ENCODE measurements around the gene WNT10A. TPM values are rescaled to one million over a fixed set of nuclear protein-coding genes. Genes with fewer than 3 reads are reported as not detected.

WNT10A gene
- total RNA-seq, 2 experiments from 2014 or later = 1.9 to 2.5 TPM

- DNase-seq (no peak), ATAC-seq (ENCODE audit: low read depth) (no peak)
- H3K4me1 Mint-ChIP-seq = peaks cover 15% of the 10 kb centered on the region
- POLR2A ChIA-PET = no interaction called here
- H3K9me3 Mint-ChIP-seq = no peaks in the 10 kb centered on the region
- no peaks in the 10 kb centered on the region for H3K36me3 Mint-ChIP-seq
- no peak overlapping the region for H3K27ac Mint-ChIP-seq
- peaks cover 56% of the 10 kb centered on the region for H3K27me3 Mint-ChIP-seq
- H3K4me3 Mint-ChIP-seq = no peak overlapping the region
Measured at GRCh38 chr2:218884519-218884918, 3.9 kb downstream of the WNT10A start.

GRCh38 chr2:218885981-218886947 lies 5.6 kb downstream of the WNT10A start:
- ATAC-seq (ENCODE audit: low read depth) (no peak), DNase-seq (no peak)
- H3K9me3 Mint-ChIP-seq = no peaks in the 10 kb centered on the region
- H3K4me3 Mint-ChIP-seq = no peak overlapping the region
- no peak overlapping the region for H3K27ac Mint-ChIP-seq
- peaks cover 8% of the 10 kb centered on the region for H3K4me1 Mint-ChIP-seq
- peaks cover 52% of the 10 kb centered on the region for H3K27me3 Mint-ChIP-seq
- POLR2A ChIA-PET = no interaction called here
- no peaks in the 10 kb centered on the region for H3K36me3 Mint-ChIP-seq

- Mint-ChIP-seq H3K4me3 (no peak overlapping the region), H3K27me3 (peaks cover 51% of the 10 kb centered on the region), H3K4me1 (peaks cover 5% of the 10 kb centered on the region), H3K9me3 (no peaks in the 10 kb centered on the region), H3K36me3 (no peaks in the 10 kb centered on the region), H3K27ac (no peak overlapping the region)
- ATAC-seq (ENCODE audit: low read depth) (no peak), DNase-seq (no peak)
- POLR2A ChIA-PET = no interaction called here
Measured at GRCh38 chr2:218887079-218887478, 6.4 kb downstream of the WNT10A start.

GRCh38 chr2:218888341-218888740 lies 7.7 kb downstream of the WNT10A start:
- Mint-ChIP-seq H3K27me3 (peaks cover 39% of the 10 kb centered on the region), H3K36me3 (no peaks in the 10 kb centered on the region), H3K9me3 (no peaks in the 10 kb centered on the region), H3K4me3 (no peak overlapping the region), H3K4me1 (peaks cover 7% of the 10 kb centered on the region), H3K27ac (no peak overlapping the region)
- ATAC-seq (ENCODE audit: low read depth) = no peak
- POLR2A ChIA-PET = no interaction called here
- peak; percentile 23 for DNase-seq

- ATAC-seq (ENCODE audit: low read depth) (no peak), DNase-seq (peak; percentile 26)
- Mint-ChIP-seq H3K4me3 (no peak overlapping the region), H3K9me3 (no peaks in the 10 kb centered on the region), H3K4me1 (peaks cover 16% of the 10 kb centered on the region), H3K36me3 (no peaks in the 10 kb centered on the region), H3K27ac (no peak overlapping the region), H3K27me3 (peaks cover 37% of the 10 kb centered on the region)
- POLR2A ChIA-PET = no interaction called here
Measured at GRCh38 chr2:218889937-218890336, 9.3 kb downstream of the WNT10A start.

GRCh38 chr2:218890369-218890768 lies 9.7 kb downstream of the WNT10A start:
- Mint-ChIP-seq H3K9me3 (no peaks in the 10 kb centered on the region), H3K27ac (no peak overlapping the region), H3K4me3 (no peak overlapping the region), H3K36me3 (no peaks in the 10 kb centered on the region), H3K4me1 (peaks cover 19% of the 10 kb centered on the region), H3K27me3 (peaks cover 38% of the 10 kb centered on the region)
- POLR2A ChIA-PET = no interaction called here
- ATAC-seq (ENCODE audit: low read depth) (no peak), DNase-seq (no peak)

- Mint-ChIP-seq H3K36me3 (no peaks in the 10 kb centered on the region), H3K4me1 (peaks cover 31% of the 10 kb centered on the region), H3K9me3 (no peaks in the 10 kb centered on the region), H3K4me3 (no peak overlapping the region), H3K27me3 (peaks cover 47% of the 10 kb centered on the region), H3K27ac (no peak overlapping the region)
- ATAC-seq (ENCODE audit: low read depth) (no peak), DNase-seq (no peak)
- POLR2A ChIA-PET = interaction anchor here (2.4 kb wide), 1 partner anchor 11 kb away, joined by 11 read pairs; the partner anchor contains the start of gene WNT10A
Measured at GRCh38 chr2:218891275-218892135, 10.9 kb downstream of the WNT10A start.

- Mint-ChIP-seq H3K27me3 (peaks cover 42% of the 10 kb centered on the region), H3K9me3 (no peaks in the 10 kb centered on the region), H3K36me3 (no peaks in the 10 kb centered on the region), H3K27ac (peak overlapping the region; percentile 70), H3K4me3 (peak overlapping the region; percentile 65), H3K4me1 (peaks cover 33% of the 10 kb centered on the region)
- POLR2A ChIA-PET = interaction anchor here (0.5 to 2.4 kb wide), 2 partner anchors 12 to 132 kb away, joined by 4 to 11 read pairs; partner anchors contain the start of gene WNT10A
- DNase-seq = peak; percentile 87
- ATAC-seq (ENCODE audit: low read depth) = peak; percentile 69
Measured at GRCh38 chr2:218892693-218893348, 12.2 kb downstream of the WNT10A start.

- H3K9me3 Mint-ChIP-seq = no peaks in the 10 kb centered on the region
- no peaks in the 10 kb centered on the region for H3K36me3 Mint-ChIP-seq
- H3K4me1 Mint-ChIP-seq = peaks cover 36% of the 10 kb centered on the region
- no peak overlapping the region for H3K27ac Mint-ChIP-seq
- DNase-seq = no peak
- peaks cover 47% of the 10 kb centered on the region for H3K27me3 Mint-ChIP-seq
- peak overlapping the region; percentile 65 for H3K4me3 Mint-ChIP-seq
- ATAC-seq (ENCODE audit: low read depth) = no peak
- POLR2A ChIA-PET = interaction anchor here (0.5 to 2.4 kb wide), 2 partner anchors 13 to 133 kb away, joined by 4 to 11 read pairs; partner anchors contain the start of gene WNT10A
Measured at GRCh38 chr2:218893349-218894150, 12.9 kb downstream of the WNT10A start.

GRCh38 chr2:218894151-218894879 lies 13.7 kb downstream of the WNT10A start:
- Mint-ChIP-seq H3K27ac (no peak overlapping the region), H3K4me1 (peaks cover 39% of the 10 kb centered on the region), H3K9me3 (no peaks in the 10 kb centered on the region), H3K27me3 (peaks cover 54% of the 10 kb centered on the region), H3K4me3 (peak overlapping the region; percentile 14), H3K36me3 (no peaks in the 10 kb centered on the region)
- POLR2A ChIA-PET = interaction anchor here (4.4 kb wide), 1 partner anchor 16 kb away, joined by 53 read pairs; the partner anchor contains the start of gene WNT10A
- no peak for DNase-seq
- no peak for ATAC-seq (ENCODE audit: low read depth)

- no peak for ATAC-seq (ENCODE audit: low read depth)
- no peak overlapping the region for H3K27ac Mint-ChIP-seq
- no peak overlapping the region for H3K4me3 Mint-ChIP-seq
- H3K27me3 Mint-ChIP-seq = peaks cover 54% of the 10 kb centered on the region
- H3K4me1 Mint-ChIP-seq = peaks cover 39% of the 10 kb centered on the region
- H3K36me3 Mint-ChIP-seq = no peaks in the 10 kb centered on the region
- H3K9me3 Mint-ChIP-seq = no peaks in the 10 kb centered on the region
- DNase-seq = no peak
- POLR2A ChIA-PET = interaction anchor here (4.4 kb wide), 1 partner anchor 17 kb away, joined by 53 read pairs; the partner anchor contains the start of gene WNT10A
Measured at GRCh38 chr2:218894880-218895157, 14.2 kb downstream of the WNT10A start.

GRCh38 chr2:218895326-218895725 lies 14.7 kb downstream of the WNT10A start:
- ATAC-seq (ENCODE audit: low read depth) (no peak), DNase-seq (no peak)
- H3K27me3 Mint-ChIP-seq = peaks cover 57% of the 10 kb centered on the region
- no peaks in the 10 kb centered on the region for H3K36me3 Mint-ChIP-seq
- H3K4me3 Mint-ChIP-seq = no peak overlapping the region
- POLR2A ChIA-PET = interaction anchor here (1.3 to 4.4 kb wide), 2 partner anchors 12 to 17 kb away, joined by 4 to 53 read pairs; partner anchors contain the start of gene WNT10A
- H3K4me1 Mint-ChIP-seq = peaks cover 39% of the 10 kb centered on the region
- no peaks in the 10 kb centered on the region for H3K9me3 Mint-ChIP-seq
- no peak overlapping the region for H3K27ac Mint-ChIP-seq

Measured in activated naive CD8-positive, alpha-beta T cell treated with anti-CD3 and anti-CD28 coated beads, Interleukin-2, amount 10 ng/mL, durations not matched to agents 7 days and 5 days (primary cell).